Endothelial cell of hepatic sinusoid (primary cell): ENCODE measurements around the gene CFAP43.

Experiments
- in situ Hi-C: cut with HindIII; loops from 2 replicates; pipeline ENCODE4 v1.10.0; 2017; ENCODE audit warnings: low sequenced_read_pairs

Gene CFAP43

GRCh38 chr10:104231784-104232612, at the start of gene CFAP43:
Gene CFAP43 (minus strand): TSS chr10:104232364. CDS start chr10:104232246, 118 bp downstream.
- in situ Hi-C loops, result no loop called here

- in situ Hi-C loops, result no loop called here
Observed at GRCh38 chr10:104281694-104282093, 49.5 kb upstream of the CFAP43 start.

- in situ Hi-C loops, result no loop called here
Observed at GRCh38 chr10:104279550-104280259, 47.5 kb upstream of the CFAP43 start.

GRCh38 chr10:104277785-104278184, 45.6 kb upstream of the CFAP43 start:
- in situ Hi-C loops, result no loop called here

DNA sequence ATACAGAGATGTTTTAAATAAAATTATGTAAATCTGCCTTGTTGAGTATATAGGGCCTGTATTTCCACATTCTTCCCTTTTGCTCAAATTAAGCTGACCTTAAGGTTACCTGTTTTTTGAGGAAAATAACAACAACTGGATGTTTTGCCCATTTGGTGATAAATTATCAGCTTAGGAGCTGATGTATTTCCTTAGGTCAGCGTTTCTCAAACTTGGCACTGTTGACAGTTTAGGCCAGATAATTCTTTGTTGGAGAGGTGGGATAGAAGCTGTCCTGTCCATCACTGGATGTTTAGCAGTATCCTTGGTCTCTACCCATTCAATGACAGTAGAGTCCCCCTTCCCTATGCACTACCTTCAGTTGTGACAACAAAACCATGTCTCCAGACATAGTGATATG, 44.0 kb upstream of the CFAP43 start:
- in situ Hi-C loops, result no loop called here

DNA sequence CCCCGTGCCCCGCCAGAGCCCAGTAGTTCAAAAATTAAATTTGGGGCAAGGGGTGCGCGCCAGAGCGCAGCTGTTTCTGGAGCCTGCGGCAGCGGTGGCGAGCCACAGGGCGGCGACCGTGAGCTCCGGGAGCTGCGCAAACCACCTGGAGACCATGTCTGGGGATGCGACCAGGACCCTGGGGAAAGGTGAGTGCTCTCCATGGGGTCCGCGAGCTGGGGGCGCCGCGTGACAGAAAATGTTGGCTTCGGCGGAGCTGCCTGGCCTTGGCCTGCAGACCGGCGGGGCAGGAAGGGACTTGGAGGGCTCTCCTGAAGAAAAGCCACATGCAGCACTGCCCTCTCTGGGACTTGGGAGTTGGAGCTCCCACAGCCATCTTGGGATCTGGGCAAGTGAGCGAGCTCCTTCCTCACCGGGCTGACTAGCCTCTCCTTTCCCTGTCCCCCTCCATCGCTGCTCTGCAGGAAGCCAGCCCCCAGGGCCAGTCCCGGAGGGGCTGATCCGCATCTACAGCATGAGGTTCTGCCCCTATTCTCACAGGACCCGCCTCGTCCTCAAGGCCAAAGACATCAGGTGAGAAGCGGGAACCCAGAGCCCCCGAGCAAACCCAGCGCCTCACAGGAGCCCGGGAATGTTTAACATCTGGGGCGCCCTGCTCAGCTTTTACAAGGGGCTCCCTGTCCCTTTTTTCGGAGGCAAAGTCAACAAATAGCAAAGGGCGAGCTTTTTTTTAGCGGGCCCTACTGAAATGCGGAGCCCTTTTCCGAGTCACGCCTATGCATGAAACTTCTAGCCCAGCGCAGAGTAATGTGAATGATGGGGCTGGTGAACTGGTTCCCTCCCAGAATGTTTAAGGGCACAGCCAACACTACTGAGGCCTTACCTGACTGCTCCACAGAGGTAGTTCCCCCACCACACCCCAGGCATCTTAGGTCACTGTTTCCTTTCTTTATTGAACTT, 42.9 kb upstream of the CFAP43 start:
- in situ Hi-C loops, result no loop called here

GRCh38 chr10:104273899-104274575, 41.9 kb upstream of the CFAP43 start:
- in situ Hi-C loops, result no loop called here

DNA sequence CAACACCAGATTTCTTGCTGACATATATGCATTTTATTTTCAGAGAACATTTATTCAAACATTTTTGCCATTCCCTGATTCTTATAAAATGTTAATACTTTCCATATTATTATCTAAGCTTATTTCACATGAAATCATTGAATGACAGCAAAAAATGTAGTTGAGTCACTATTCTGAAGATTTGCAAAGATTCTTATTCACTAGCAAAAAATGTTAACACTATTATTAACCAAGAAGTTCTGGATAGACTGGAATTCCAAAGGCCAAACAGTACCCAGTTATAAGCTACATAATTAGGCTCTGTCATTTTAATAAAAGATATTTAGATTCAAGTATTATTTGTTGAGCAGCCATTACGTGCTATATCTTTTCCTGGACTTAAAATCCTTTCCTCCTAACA, 41.1 kb upstream of the CFAP43 start:
- in situ Hi-C loops, result no loop called here

- in situ Hi-C loops, result no loop called here
Observed at GRCh38 chr10:104268713-104269645, 36.8 kb upstream of the CFAP43 start, which contains the start of gene GSTO2. Gene GSTO2 (plus strand): TSS chr10:104269184. CDS start chr10:104274916, 5,732 bp downstream.

- in situ Hi-C loops, result no loop called here
Observed at GRCh38 chr10:104268405-104268712, 36.2 kb upstream of the CFAP43 start.

- in situ Hi-C loops, result no loop called here
Observed at GRCh38 chr10:104267721-104268404, 35.7 kb upstream of the CFAP43 start.

GRCh38 chr10:104264783-104265182, 32.6 kb upstream of the CFAP43 start:
- in situ Hi-C loops, result no loop called here

GRCh38 chr10:104262055-104262454, 29.9 kb upstream of the CFAP43 start:
- in situ Hi-C loops, result no loop called here

DNA sequence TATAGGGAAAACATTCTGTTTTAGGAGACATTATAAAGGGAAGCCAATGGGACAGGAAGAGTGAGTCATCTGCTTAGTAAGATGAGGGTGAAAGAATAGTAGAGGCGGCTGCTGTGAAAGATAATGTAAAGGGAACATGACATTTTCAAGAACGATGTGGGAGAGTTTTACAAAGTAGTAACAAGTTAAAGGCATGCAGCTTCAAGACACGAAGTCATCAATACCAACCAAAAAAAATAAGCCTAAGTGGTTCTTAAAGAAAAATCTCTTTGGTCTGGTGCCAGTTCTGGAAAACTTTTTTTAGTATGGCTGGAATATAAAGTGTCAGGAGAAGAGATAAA, 28.6 kb upstream of the CFAP43 start:
- in situ Hi-C loops, result no loop called here

GRCh38 chr10:104259999-104260774, 28.0 kb upstream of the CFAP43 start:
- in situ Hi-C loops, result loop anchor here (5.0 kb wide), 1 partner anchor 42 kb away; no protein-coding TSS in a partner anchor

DNA sequence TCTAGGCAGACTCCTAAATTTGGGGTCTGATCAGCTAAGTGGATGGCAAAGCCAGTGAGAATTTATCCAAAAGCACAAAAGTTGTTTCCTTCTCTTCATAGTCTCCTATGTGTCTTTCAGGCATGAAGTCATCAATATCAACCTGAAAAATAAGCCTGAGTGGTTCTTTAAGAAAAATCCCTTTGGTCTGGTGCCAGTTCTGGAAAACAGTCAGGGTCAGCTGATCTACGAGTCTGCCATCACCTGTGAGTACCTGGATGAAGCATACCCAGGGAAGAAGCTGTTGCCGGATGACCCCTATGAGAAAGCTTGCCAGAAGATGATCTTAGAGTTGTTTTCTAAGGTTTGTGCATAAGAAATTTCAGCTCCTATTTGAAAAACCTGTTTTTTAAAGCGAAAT, 27.3 kb upstream of the CFAP43 start:
- in situ Hi-C loops, result loop anchor here (5.0 kb wide), 1 partner anchor 43 kb away; no protein-coding TSS in a partner anchor

- in situ Hi-C loops, result loop anchor here (5.0 kb wide), 1 partner anchor 44 kb away; no protein-coding TSS in a partner anchor
Observed at GRCh38 chr10:104258209-104258608, 26.0 kb upstream of the CFAP43 start.

- in situ Hi-C loops, result loop anchor here (5.0 kb wide), 1 partner anchor 45 kb away; no protein-coding TSS in a partner anchor
Observed at GRCh38 chr10:104257235-104257634, 25.1 kb upstream of the CFAP43 start.
